Endothelial cell of umbilical vein (primary cell): ENCODE results near the gene ITGA8.

Experiments used
- CTCF ChIP-seq, 2 donors: IDR thresholded peaks; 1 replicate in 1 of 2; 2 replicates in 1 of 2; pipeline ENCODE4 v1.5.1; 2011; ENCODE audit warnings: low read length in 2 of 2, mild to moderate bottlenecking in 2 of 2, moderate library complexity in 2 of 2, control low read depth in 1 of 2, inconsistent platforms in 1 of 2, low read depth in 1 of 2; ENCODE audit not compliant: insufficient read depth in 1 of 2; ENCODE audit errors: extremely low read depth in 1 of 2
- POLR2A ChIP-seq: IDR thresholded peaks from 2 replicates; pipeline ENCODE4 v1.6.1; 2012; ENCODE audit warnings: low read depth, mild to moderate bottlenecking, control low read depth, low read length

GRCh38 chr10:15763006-15763405 lies 43.3 kb upstream of the ITGA8 start:
- TF ChIP-seq CTCF (IDR thresholded peaks at IDR 0.05; ENCODE audit: extremely low read depth in 1 of 2, insufficient read depth in 1 of 2, low read depth in 1 of 2, low read length in 2 of 2): no peak
- TF ChIP-seq POLR2A: no peak
